ENCODE results near the gene PITPNC1. TPM values are rescaled to one million over a fixed set of nuclear protein-coding genes. Genes with fewer than 3 reads are reported as not detected.

The PITPNC1 gene
- total and polyA plus RNA-seq, 2 of the 13 experiments (the other 11 are each of a cell fraction or from before 2014, with no cell fraction given): 4.1 to 5.7 TPM

- TF ChIP-seq ZBTB33 (CRISPR knock-in tag; IDR thresholded peaks at IDR 0.05) (no peak), ATF1 (CRISPR knock-in tag; IDR thresholded peaks at IDR 0.05) (no peak), ZNF713 (CRISPR knock-in tag; IDR thresholded peaks at IDR 0.05) (no peak), GMEB1 (CRISPR knock-in tag; IDR thresholded peaks at IDR 0.05; ENCODE audit: borderline replicate concordance) (no peak), TERF1 (CRISPR knock-in tag; IDR thresholded peaks at IDR 0.05) (no peak), ZNF276 (CRISPR knock-in tag; IDR thresholded peaks at IDR 0.05; ENCODE audit: low read depth) (no peak), HNRNPUL1 (IDR thresholded peaks at IDR 0.05; ENCODE audit: low read depth, low read length) (no peak), KMT2B (CRISPR knock-in tag; IDR thresholded peaks at IDR 0.05) (peak; percentile 61; the same call in 1 of the 2 replicates), ZNF382 (CRISPR knock-in tag; IDR thresholded peaks at IDR 0.05; ENCODE audit: borderline replicate concordance) (no peak), PLSCR1 (CRISPR knock-in tag; IDR thresholded peaks at IDR 0.05; ENCODE audit: borderline replicate concordance) (no peak), TAF15 (IDR thresholded peaks at IDR 0.05; ENCODE audit: low read depth, low read length, poor library complexity, severe bottlenecking) (peak; percentile 62), ZMYM2 (CRISPR knock-in tag; IDR thresholded peaks at IDR 0.05) (no peak), ZFP37 (CRISPR knock-in tag; IDR thresholded peaks at IDR 0.05; ENCODE audit: borderline replicate concordance) (no peak), ZNF614 (CRISPR knock-in tag; IDR thresholded peaks at IDR 0.05; ENCODE audit: borderline replicate concordance) (peak; percentile 39; the same call in 1 of the 2 replicates), ZNF678 (CRISPR knock-in tag; IDR thresholded peaks at IDR 0.05) (0 out of 2 replicates have a peak, but pooled peaks have one; percentile 31), ZNF468 (CRISPR knock-in tag; IDR thresholded peaks at IDR 0.05) (no peak), NR2F1 (CRISPR knock-in tag; IDR thresholded peaks at IDR 0.05) (no peak), GATAD1 (CRISPR knock-in tag; IDR thresholded peaks at IDR 0.05) (no peak; the same call in 1 of the 2 replicates), ONECUT2 (CRISPR knock-in tag; IDR thresholded peaks at IDR 0.05) (no peak), NFIC (IDR thresholded peaks at IDR 0.05; ENCODE audit: low read length) (no peak), CENPX (CRISPR knock-in tag; IDR thresholded peaks at IDR 0.05) (no peak), NFKBIZ (CRISPR knock-in tag; IDR thresholded peaks at IDR 0.05) (0 out of 2 replicates have a peak, but pooled peaks have one; percentile 17)
These were observed 1.6 kb downstream of the PITPNC1 start (continued) for GRCh38 chr17:67378454-67379250.
